ENCODE results near the gene CNTN4.

DNA sequence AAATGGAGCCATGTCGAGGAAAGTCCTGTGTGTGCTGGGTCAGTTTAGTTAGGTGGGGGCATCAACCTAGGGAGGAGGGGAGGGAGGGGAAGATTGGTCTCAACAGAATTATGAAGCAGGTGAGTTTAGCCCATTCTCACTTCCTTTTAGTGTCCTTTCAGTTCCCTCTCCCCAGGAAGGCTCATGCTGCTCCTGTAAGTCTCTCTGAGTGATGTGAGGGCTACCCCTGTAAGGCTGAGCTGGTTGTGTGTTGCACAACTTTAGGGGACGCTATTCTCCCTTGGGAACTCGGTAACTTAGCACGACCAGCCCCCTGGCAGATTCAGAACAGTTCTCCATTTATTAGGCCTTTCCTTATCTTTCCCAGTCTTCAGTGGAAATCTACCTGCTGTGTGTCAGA, 990.4 kb downstream of the CNTN4 start:
- TF ChIP-seq YY1 (IDR thresholded peaks at IDR 0.05; ENCODE audit: insufficient read depth, insufficient read length) (no peak), ZNF274 (IDR thresholded peaks at IDR 0.05; ENCODE audit: low read depth, low read length) (no peak), SUZ12 (IDR thresholded peaks at IDR 0.05; ENCODE audit: extremely low read depth, insufficient read depth, insufficient read length) (no peak)
